Transverse colon (tissue), 4 donors: Measurements from ENCODE around the gene SHB. TPM values are rescaled to one million over a fixed set of nuclear protein-coding genes. Genes with fewer than 3 reads are reported as not detected.

ENCODE experiments used
- DNase-seq: peaks from one replicate; pipeline ENCODE4 v3.0.0-alpha.2; 2019
- H3K27ac ChIP-seq, 4 donors: fragments of 200-600 bp; sonication (generic); 2 replicates each; pipeline ENCODE4 v1.5.1; 2016 to 2018; ENCODE audit warnings: inconsistent platforms in 4 of 4
- H3K27me3 ChIP-seq: fragments of 200-600 bp; sonication (generic); 2 replicates; pipeline ENCODE4 v1.5.1; 2017; ENCODE audit warnings: inconsistent platforms
- H3K36me3 ChIP-seq, 4 donors: fragments of 200-600 bp; sonication (generic); 2 replicates each; pipeline ENCODE4 v1.5.1; 2017 to 2019; ENCODE audit warnings: inconsistent platforms in 4 of 4
- H3K4me1 ChIP-seq, 4 donors: fragments of 200-600 bp; sonication (generic); 2 replicates each; pipeline ENCODE4 v1.5.1; 2017 to 2020; ENCODE audit warnings: inconsistent platforms in 4 of 4
- H3K4me3 ChIP-seq, 4 donors: fragments of 200-600 bp; sonication (generic); 1 replicate in 1 of 4; 2 replicates in 3 of 4; pipeline versions ENCODE4 v1.5.1 to v1.6.1; 2017 to 2019; ENCODE audit warnings: inconsistent platforms in 4 of 4
- H3K9me3 ChIP-seq, 2 donors: fragments of 200-600 bp; sonication (generic); 2 replicates each; pipeline ENCODE4 v1.5.1; 2017 to 2019; ENCODE audit warnings: inconsistent platforms in 2 of 2
- CTCF ChIP-seq, 5 experiments: fragments of 200-600 bp in 3 of 5; fragments of 450-650 bp in 2 of 5; sonication (generic) in 3 of 5; IDR thresholded peaks; 1 replicate in 2 of 5; 2 replicates in 3 of 5; pipeline ENCODE4 v1.5.1; 2016 to 2017; ENCODE audit warnings: antibody characterized with exemption in 5 of 5, inconsistent platforms in 3 of 5, mild to moderate bottlenecking in 2 of 5, moderate library complexity in 1 of 5
- EP300 ChIP-seq: sonication (generic); formaldehyde crosslinking; IDR thresholded peaks from one replicate; pipeline ENCODE4 v1.6.1; 2017; ENCODE audit warnings: antibody characterized with exemption, low read depth
- POLR2A ChIP-seq: fragments of 450-650 bp; IDR thresholded peaks from one replicate; pipeline ENCODE4 v1.6.1; 2016; ENCODE audit warnings: antibody characterized with exemption, mild to moderate bottlenecking, moderate library complexity
- POLR2AphosphoS5 ChIP-seq, 3 donors: sonication (generic); formaldehyde crosslinking; IDR thresholded peaks; one replicate each; pipeline ENCODE4 v1.6.1; 2016; ENCODE audit warnings: antibody characterized with exemption in 3 of 3
- WGBS, 2 donors: methylation state at CpG; one replicate each; pipeline ENCODE4 v1.1.5; 2018; ENCODE audit warnings: low coverage in 1 of 2; 5-methylcytosine and 5-hydroxymethylcytosine counted together
- in situ Hi-C, 4 donors: fragments of 200-750 bp; cut with MboI; loops; one replicate each; pipeline versions ENCODE4 v1.15.0 to v1.15.1; 2017; ENCODE audit warnings: low sequenced_read_pairs in 3 of 4, low pct_ligation_motif_present in 1 of 4, low pct_unique_long_range_greater_than_20kb in 1 of 4
- intact Hi-C: fragments of 100-400 bp; cut with DNase I; formaldehyde crosslinking; loops from one replicate; pipeline ENCODE4 v1.15.1; 2023; ENCODE audit warnings: low total_unique reads
- total RNA-seq, 4 donors: library from RNA; depleted of rRNA; stranded (reverse); fragments of >200 nt; gene quantifications; one replicate each; pipeline ENCODE4 v1.1.0, GENCODE V29; 2016

SHB gene
- total RNA-seq, 4 donors from 2014 or later, result 11.9 to 33.7 (median 22.2) TPM

GRCh38 chr9:37950561-37950960 lies 118.5 kb downstream of the SHB start:
- DNase-seq, result no peak
- Histone ChIP-seq H3K27ac (no peak overlapping the region), H3K4me1 (peaks cover 0 to 4% (median 0%) of the 10 kb centered on the region in 4 donors), H3K4me3 (no peak overlapping the region), H3K27me3 (no peaks in the 10 kb centered on the region), H3K9me3 (no peaks in the 10 kb centered on the region), H3K36me3 (peaks cover 0 to 5% (median 2%) of the 10 kb centered on the region in 4 donors)
- intact Hi-C loops (no loop called here), in situ Hi-C loops (no loop called here)
- no peak for TF ChIP-seq CTCF (IDR thresholded peaks at IDR 0.05)
- no peak for TF ChIP-seq EP300
- no peak for TF ChIP-seq POLR2A
- no peak for TF ChIP-seq POLR2AphosphoS5 (IDR thresholded peaks at IDR 0.05)
- 93% methylated on average over 12 of the region's 12 CpGs; no CpG with 5 or more reads in 1 of the 2 donors for WGBS, 2 donors

GRCh38 chr9:37949576-37949975 lies 119.5 kb downstream of the SHB start:
- H3K36me3 ChIP-seq, result peaks cover 0 to 5% (median 2%) of the 10 kb centered on the region in 4 donors
- H3K9me3 ChIP-seq, result no peaks in the 10 kb centered on the region
- TF ChIP-seq POLR2A, result no peak
- TF ChIP-seq POLR2AphosphoS5 (IDR thresholded peaks at IDR 0.05), result no peak
- no peak for TF ChIP-seq EP300
- TF ChIP-seq CTCF (IDR thresholded peaks at IDR 0.05), result no peak
- in situ Hi-C loops, result no loop called here
- no peak for DNase-seq
- H3K27me3 ChIP-seq, result no peaks in the 10 kb centered on the region
- H3K4me1 ChIP-seq, result peaks cover 0 to 4% (median 0%) of the 10 kb centered on the region in 4 donors
- WGBS, 2 donors, result 60 to 83% methylated on average over 1 to 8 of the region's 8 CpGs
- intact Hi-C loops, result no loop called here
- H3K4me3 ChIP-seq, result no peak overlapping the region
- H3K27ac ChIP-seq, result no peak overlapping the region

GRCh38 chr9:37948417-37948980 lies 120.5 kb downstream of the SHB start:
- no peaks in the 10 kb centered on the region for H3K9me3 ChIP-seq
- H3K27ac ChIP-seq, result no peak overlapping the region
- intact Hi-C loops (no loop called here), in situ Hi-C loops (no loop called here)
- H3K4me1 ChIP-seq, result peaks cover 5 to 7% (median 6%) of the 10 kb centered on the region in 4 donors
- WGBS, 2 donors, result 90% methylated on average over 20 of the region's 20 CpGs; no CpG with 5 or more reads in 1 of the 2 donors
- H3K27me3 ChIP-seq, result no peaks in the 10 kb centered on the region
- no peak for TF ChIP-seq POLR2A
- DNase-seq, result no peak
- H3K36me3 ChIP-seq, result peaks cover 0 to 5% (median 2%) of the 10 kb centered on the region in 4 donors
- H3K4me3 ChIP-seq, result no peak overlapping the region

GRCh38 chr9:37947977-37948376 lies 121.0 kb downstream of the SHB start:
- intact Hi-C loops, result no loop called here
- TF ChIP-seq POLR2AphosphoS5 (IDR thresholded peaks at IDR 0.05), result no peak
- TF ChIP-seq POLR2A, result no peak
- no peak for TF ChIP-seq EP300
- TF ChIP-seq CTCF (IDR thresholded peaks at IDR 0.05), result no peak
- DNase-seq, result no peak
- Histone ChIP-seq H3K4me3 (no peak overlapping the region), H3K27ac (no peak overlapping the region), H3K4me1 (peaks cover 6 to 12% (median 8%) of the 10 kb centered on the region in 4 donors), H3K36me3 (peaks cover 0 to 5% (median 2%) of the 10 kb centered on the region in 4 donors), H3K27me3 (no peaks in the 10 kb centered on the region), H3K9me3 (no peaks in the 10 kb centered on the region)
- in situ Hi-C loops, result no loop called here
- 83 to 90% methylated on average over 2 to 9 of the region's 9 CpGs for WGBS, 2 donors

- TF ChIP-seq EP300 (no peak), CTCF (IDR thresholded peaks at IDR 0.05) (no peak), POLR2A (no peak), POLR2AphosphoS5 (IDR thresholded peaks at IDR 0.05) (no peak)
- H3K27ac ChIP-seq, result no peak overlapping the region
- peaks cover 0 to 5% (median 2%) of the 10 kb centered on the region in 4 donors for H3K36me3 ChIP-seq
Observed at GRCh38 chr9:37947471-37947870, 121.6 kb downstream of the SHB start.

More at GRCh38 chr9:37947471-37947870, 121.6 kb downstream of the SHB start:
- WGBS, 2 donors, result 90 to 97% methylated on average over 5 to 7 of the region's 7 CpGs
- Histone ChIP-seq H3K4me3 (no peak overlapping the region), H3K4me1 (peaks cover 6 to 13% (median 8%) of the 10 kb centered on the region in 4 donors), H3K9me3 (no peaks in the 10 kb centered on the region), H3K27me3 (no peaks in the 10 kb centered on the region)
- intact Hi-C loops (no loop called here), in situ Hi-C loops (no loop called here)
- no peak for DNase-seq
